Measurements from ENCODE around the gene AIF1L. TPM values are rescaled to one million over a fixed set of nuclear protein-coding genes. Genes with fewer than 3 reads are reported as not detected.
A peak's percentile ranks its signal among the peaks of the same experiment; 100 is the strongest.
"Not testable (repeated sequence)": the region's sequence is repeated elsewhere in the genome, so short reads cannot be mapped to it uniquely, and the experiment has no call there.

The AIF1L gene
- total RNA-seq, 1 donor from 2014 or later, result 57.2 TPM

DNA sequence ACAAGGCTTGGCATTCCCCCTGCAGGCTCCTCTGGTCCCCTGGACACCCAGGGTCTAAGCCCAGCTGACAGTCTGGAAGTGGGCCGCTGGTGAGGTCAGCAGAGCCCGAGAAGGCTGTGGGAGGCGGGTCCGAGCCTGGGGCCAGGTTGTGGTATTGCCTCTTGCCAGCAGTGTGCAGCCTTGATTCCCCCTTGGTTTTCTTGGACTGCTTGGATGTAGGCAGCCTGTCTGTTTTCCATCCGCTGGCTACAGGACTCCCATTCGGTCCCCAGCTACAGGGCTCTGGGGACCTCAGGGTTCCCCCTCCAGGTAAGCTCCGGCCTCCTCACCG, 1.6 kb downstream of the AIF1L start:
- DNase-seq (ENCODE audit: low spot score), result no peak

DNA sequence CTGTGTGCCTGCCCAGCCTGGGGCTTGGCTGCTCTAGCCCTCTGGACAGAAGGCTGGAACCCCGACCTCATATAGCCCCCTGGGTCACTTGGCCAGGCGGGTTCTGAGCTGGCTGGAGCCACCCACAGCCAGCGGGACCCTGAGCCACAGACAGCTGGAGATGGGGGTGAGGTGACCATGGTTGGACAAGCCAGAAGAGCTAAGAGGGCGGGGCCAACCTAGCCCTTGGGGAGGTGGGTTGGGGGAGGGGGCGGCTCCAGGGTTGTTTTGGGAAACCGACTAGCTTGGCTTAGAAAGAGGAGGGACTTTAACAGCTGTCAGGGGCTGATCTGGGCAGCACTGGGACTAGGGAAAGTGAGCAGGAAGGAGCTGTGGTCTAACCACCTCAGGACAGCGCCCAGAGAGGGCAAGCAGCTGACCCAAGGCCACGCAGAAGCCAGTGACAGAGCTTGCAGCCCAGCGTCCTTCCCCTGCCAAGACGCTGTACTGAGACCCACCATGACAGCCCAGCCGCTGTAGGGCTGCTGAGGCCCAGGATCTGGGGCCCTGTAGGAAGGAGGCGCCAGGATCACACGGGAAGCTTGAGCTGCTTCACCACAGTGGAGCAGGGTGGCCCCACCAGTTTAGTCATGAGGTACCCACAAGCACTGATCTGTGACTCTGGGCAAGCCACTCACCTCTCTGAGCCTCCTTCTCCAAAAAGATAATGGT, 2.2 kb downstream of the AIF1L start:
- DNase-seq (ENCODE audit: low spot score), result no peak

DNA sequence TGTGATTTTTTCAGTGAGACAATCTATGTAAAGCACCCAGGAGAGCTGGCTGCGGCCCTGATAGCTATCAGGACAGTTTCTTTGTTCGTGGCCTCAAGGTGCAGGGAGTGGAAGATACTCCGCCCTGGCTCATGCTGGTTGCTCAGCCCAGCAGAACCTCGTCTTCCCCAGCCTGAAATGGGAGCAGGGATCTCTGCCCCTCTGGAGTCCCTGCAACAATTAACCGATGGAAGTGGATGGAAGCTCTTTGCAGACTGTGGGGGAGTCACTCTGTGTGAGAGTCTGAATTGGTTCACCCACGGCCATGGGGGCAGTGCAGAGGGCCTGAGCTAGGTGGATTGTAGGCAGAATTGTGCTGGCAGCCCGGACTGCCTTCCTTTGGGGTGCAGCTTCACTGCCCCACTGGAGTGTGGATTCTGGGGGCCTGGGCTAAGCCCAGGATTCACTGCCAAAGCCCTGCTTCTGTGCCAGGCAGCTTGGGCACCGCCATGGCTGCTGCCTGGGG, 2.8 kb downstream of the AIF1L start:
- no peak for DNase-seq (ENCODE audit: low spot score)

DNA sequence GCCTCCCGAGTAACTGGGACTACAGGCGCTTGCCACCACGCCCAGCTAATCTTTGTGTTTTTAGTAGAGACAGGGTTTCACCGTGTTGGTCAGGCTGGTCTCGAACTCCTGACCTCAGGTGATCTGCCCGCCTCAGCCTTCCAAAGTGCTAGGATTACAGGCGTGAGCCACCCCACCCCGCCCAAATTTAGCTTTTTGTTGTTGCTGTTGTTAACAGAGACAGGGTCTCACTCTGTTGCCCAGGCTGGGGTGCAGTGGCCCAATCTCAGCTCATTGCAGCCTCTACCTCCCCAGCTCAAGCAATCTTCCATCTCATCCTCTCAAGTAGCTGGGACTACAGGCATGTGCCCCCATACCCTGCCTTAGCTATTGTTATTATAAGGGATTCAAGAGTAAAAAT, 3.5 kb downstream of the AIF1L start:
- DNase-seq (ENCODE audit: low spot score), result not testable (repeated sequence)

DNA sequence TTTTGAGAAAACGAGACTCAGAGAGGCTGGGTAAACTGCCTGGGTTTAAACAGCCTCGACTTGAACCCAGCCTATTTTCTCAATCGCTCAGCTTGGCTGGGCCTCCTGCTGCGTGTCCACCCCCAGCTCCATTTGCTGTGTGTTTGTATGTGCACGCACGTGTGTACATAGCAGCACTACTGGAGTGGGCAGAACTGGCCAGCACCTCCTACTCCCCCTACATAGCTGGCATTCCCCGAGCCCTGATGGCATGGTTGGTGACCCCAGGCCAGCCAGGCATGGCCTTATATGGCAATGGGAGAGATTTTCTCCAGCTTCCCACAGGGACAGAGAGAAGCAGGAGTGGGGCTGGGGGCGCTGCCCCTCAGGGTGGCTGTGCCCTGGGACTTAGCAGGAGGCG, 4.1 kb downstream of the AIF1L start:
- DNase-seq (ENCODE audit: low spot score), result no peak

DNA sequence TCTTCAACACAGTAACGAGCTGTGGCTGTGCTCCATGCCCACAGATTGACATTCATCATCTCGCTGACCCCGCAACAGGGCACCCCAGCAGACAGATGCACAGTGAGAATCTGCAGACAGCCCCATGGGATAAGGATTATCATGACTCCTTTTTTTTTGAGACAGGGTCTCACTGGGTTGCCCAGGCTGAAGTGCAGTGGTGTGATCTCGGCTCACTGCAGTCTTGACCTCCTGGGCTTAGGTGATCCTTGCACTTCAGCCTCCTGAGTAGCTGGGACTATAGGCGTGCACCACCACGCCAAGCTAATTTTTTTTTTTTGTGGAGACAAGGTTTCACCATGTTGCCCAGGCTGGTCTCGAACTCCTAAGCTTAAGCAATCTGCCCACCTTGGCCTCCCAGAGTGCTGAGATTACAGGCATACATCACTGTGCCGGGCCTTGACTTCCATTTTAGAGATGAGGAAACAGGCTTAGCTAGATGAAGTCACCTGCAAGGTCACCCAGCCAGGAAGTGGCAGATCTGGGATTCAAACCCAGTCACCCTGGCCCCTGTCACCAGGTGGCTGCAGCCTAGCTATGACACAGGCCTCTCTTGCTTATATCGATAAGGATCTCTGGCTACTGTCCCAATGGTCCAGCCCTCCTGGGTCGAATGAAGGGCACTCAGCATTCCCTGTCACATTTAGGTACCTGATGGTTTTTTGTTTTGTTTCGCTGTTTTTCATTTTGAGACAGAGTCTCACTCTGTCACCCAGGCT, 5.1 kb downstream of the AIF1L start:
- DNase-seq (ENCODE audit: low spot score), result no peak

DNA sequence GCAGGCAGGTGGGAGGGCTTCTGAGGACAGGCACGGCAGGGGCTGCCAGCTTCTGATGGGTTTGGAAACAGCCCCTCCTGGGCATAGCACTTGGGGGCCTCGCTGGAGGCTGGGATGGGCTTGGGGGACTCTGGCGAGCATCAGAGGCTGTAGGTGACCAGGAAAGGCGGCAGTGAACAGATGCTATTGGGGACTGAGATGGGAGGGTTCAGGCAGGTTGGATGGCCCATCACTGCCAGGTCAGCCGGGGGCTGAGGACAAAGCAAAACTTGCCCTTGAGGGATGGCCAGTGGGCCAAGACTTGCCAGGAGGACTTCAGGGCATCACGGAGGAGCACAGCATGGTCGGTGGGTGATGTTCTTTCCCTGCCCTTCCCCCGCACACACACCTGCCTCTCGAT, 6.7 kb downstream of the AIF1L start:
- no peak for DNase-seq (ENCODE audit: low spot score)

DNA sequence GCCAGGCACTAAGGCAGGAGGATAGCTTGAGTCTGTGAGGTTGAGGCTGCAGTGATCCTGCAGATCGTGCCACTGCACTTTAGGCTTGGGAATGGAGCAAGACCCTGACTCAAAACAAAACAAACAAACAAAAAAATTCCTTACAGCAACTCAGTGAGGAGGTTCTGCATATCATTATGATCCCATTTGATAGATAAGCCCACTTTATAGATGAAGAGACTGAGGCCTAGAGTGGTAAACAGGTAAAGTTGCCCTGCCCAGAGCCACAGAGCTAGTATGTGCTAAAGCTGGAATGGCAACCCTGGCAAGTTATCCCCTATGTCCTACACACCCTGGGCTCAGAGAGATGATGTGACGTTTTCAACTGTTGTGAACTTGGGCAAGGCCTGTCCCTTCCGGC, 7.2 kb downstream of the AIF1L start:
- DNase-seq (ENCODE audit: low spot score), result no peak

DNA sequence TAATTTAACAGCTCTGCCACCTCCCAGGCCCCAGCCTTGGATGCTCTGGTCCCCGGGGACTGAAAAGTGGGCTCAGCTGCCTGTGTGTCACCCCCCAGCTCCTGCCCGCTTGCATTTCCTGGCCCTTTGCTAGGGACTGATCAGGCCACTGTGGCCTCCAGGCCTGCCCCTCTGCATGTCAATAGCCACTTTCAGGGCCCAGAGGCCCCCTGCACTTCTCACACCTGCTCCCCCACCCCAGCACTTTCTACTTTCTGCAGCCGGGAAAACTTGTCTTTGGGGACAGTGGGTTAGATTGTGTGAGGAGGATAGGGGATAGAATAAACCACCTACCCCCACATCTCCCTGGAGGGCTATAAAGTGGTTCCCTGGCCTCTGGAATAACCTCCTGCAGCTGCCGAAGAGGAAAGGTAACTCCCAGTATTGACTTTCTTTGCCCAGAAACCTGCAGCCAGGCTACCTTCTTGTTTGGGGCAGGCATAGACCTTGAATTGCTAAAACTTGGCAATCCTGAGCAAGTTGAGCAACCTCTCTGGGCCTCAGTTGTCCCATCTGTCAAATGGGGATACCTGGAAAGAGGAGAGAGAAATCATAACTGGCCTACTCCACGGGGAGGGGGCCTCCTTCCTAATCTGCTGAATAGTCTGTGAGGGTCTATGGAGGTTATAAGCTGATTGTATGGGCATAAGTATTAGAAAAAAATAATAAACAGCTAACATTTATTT, 7.8 kb downstream of the AIF1L start:
- DNase-seq (ENCODE audit: low spot score), result no peak

DNA sequence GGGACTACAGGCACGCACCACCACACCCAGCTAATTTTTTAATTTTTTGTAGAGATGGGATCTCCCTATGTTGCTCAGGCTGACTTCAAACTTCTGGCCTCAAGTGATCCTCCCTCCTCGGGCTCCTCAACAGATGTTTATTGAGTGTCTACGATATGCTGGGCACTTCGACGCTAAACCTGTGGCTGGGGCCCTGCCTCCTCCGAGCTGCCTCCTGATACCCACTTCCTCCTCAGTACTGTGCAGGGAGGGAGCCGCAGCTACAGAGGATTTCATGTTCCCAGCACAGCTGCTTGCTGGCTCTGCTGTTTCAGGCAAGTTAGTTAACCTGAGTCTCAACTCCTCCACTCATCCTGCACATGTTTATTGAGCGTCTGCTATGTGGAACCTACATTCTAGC, 9.6 kb downstream of the AIF1L start:
- DNase-seq (ENCODE audit: low spot score), result no peak

DNA sequence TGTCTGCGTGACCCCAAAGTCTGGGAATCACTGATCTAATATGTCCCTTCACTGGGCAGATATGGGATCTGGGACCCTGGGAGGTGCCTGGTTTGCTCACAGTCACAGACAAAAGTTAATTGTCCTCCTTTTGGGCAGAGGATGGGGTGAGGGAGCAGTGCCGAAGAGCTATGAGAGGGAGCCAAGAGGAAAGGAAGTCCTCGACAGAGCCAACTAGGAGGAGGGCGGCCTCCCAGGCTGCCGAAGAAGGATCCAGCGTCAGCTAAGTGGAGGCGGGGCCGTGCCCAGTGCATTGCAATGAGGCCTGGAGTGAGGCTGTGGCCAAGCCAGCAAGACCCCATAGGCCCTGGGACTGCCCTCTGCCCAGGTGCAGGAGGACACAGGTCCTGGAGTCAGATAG, 11.4 kb downstream of the AIF1L start:
- DNase-seq (ENCODE audit: low spot score), result no peak

DNA sequence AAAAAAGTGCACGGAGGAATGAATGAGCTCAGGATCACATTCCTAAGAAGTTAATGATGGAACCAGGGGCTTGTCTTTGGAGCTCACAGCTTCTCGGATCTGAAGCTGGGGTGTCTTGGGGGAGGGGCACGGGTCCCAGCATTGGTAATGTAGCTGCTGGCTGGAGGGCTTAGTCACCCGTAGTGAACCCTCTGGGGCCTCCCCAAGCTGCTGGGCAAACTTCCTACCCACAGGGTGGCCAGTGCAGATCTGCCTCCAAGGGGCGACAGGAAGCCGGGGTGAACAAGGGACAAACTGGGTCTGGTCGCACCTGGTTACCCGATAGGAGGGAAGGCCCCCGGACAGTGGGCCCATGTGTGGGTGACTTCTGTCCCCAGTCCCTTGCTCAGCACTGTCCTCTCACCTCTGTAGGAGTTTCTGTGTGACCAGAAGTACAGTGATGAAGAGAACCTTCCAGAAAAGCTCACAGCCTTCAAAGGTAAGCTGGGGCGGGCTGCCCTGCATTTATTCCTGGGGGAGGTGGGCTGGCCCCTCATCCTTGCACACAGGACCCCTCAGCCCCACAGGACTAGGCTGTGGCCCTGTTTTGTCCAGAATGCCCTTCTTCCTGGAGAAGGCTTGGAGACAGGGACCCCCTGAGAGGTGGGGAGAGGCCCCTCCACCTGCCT, 15.0 kb downstream of the AIF1L start:
- DNase-seq (ENCODE audit: low spot score), result no peak

DNA sequence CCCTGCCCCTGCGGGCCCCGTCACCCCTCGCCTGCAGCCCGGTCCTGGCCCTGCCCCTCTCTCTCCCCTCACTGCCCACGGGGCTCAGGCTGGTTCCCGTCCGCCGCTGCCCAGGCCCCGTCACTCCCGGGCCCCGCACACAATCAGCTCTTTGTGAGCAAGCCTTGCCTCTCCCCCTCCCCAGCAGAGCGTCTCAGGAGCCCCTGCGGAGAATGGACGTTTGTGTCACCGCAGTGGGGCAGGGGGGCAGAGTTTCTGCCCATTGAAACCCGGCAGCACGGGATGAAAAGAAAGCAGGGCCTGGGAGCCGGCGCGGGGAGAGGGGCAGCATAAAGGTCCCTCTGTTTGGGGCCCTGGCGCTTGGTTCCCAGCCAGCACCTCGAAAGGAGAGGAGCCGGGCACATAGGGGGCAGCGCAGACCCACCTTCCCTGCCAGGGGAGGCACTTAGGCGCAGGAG, 15.6 kb downstream of the AIF1L start:
- no peak for DNase-seq (ENCODE audit: low spot score)

DNA sequence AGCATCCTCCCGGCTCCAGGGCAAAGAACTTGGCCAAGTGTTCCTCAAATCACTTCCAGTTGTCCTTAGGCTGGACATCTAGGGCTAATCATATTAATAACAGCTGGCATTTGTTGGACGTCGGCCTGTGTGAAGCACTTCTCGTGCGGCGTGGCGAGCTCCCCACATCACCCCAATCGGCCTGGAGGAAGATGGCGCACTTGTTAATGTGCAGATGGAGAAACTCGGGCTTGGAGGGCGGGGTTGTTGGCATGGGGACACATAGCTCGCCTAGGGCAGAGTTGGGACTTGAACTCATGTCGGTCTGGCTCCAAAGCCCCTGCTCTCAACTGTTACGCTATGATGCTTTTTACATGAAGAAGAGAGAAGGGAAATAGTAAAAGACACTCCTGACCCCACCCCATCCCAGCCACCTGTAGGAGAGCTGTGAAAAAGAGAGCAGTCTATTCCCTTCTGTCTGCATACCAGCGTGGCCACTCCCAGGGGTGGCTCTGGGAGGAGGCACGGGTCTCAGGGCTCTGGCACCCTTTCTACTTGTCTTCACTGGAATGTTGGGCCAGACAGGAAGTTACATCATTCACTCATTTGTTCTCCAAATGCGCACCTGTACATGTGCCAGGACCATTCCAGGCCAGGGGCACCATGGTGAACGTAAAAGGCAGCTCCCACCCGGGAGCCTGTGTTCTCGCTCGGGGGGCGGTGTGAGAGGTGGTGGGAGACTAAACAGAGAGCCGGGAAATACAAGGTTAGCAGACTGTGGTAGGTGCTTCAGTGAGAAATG, 16.2 kb downstream of the AIF1L start:
- no peak for DNase-seq (ENCODE audit: low spot score)

DNA sequence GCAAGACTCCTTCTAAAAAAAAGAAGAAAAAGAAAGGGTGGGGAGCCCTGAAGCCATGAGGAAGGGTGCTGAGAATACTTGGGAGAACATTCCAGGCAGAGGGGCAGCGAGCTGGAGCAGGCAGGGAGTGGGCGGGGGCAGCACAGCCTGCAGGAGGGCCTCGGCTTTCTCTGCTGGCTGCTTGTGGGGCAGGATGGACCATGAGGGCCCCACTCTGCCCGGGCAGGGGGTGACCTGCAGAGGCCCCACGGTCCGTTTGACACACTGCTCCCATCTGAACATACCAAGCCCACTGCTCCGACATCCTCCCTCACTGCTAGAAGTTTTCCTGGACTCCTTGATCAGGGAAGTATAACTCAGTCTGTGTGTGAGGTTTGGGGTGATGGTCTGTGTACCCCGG, 17.3 kb downstream of the AIF1L start:
- DNase-seq (ENCODE audit: low spot score), result no peak

DNA sequence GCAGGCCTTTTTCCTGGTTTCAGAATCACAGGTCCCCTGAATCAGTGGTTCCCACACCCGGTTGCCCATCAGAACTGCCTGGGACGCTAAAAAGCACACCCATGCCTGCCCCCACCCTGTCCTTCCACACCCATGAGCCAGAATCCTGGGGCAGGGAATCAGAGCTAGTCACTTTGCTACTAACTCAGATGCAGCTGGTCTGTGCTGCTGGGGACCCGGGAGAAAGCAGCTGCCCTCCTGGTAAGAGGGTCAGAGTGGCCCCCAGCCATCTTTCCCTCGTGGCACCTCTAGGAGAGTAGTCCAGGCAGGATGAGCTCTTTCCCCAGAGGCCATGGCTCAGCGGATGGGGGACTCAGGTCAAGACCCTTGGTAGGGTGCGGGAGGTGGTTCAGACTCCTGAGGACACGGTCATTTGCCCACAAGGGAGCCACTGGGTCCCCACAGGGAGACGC, 17.8 kb downstream of the AIF1L start:
- DNase-seq (ENCODE audit: low spot score), result peak; percentile 55

DNA sequence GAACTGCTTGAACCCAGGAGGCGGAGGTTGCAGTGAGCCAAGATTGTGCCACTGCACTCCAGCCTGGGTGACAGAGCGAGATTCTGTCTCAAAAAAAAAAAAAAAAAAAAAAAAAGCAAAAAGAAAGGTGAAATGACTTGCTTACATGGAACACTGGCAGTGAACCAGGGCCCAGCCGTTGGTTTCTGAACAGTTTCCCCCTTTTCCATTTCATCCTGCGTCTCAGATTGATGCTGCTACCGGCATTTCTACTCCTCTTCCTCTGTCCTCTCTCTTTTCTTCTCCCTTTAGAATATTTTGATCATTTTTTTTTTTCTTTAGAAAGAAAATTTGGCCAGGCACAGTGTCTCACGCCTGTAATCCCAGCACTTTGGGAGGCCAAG, 19.0 kb downstream of the AIF1L start:
- DNase-seq (ENCODE audit: low spot score), result not testable (repeated sequence)

DNA sequence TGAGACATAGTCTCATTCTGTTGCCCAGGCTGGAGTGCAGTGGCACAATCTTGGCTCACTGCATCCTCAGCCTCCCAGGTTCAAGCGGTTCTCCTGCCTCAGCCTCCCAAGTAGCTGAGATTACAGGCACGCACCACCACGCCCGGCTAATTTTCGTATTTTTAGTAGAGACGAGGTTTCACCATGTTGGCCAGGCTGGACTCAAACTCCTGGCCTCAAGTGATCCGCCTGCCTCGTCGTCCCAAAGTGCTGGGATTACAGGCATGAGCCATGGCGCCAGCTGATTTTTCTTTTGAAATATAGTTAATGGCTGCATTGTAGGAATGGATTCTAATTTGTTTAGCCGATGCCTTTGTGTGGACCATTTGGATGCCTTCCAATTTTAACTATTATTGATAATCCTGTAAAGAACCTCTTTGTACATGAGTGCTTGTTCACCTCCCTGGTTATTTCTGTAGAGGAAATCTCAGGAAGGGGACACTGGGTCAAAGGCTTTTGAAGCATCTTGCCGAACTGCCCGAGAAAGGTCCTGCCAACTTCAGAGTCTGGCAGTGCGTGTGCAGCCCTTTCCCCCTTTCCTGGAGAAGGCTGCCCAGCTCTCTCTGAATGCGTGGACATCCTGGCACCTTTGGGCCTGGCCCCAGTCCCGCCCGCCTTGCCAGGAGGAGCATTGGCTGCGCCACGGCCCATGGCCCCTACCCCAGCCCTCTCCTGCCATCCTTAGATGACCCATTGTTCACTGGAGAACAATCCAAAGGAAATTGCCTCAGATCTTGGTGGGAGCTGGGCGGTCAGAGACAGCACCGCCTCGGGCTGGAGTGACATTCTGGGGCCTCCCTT, 20.2 kb downstream of the AIF1L start:
- DNase-seq (ENCODE audit: low spot score), result no peak

DNA sequence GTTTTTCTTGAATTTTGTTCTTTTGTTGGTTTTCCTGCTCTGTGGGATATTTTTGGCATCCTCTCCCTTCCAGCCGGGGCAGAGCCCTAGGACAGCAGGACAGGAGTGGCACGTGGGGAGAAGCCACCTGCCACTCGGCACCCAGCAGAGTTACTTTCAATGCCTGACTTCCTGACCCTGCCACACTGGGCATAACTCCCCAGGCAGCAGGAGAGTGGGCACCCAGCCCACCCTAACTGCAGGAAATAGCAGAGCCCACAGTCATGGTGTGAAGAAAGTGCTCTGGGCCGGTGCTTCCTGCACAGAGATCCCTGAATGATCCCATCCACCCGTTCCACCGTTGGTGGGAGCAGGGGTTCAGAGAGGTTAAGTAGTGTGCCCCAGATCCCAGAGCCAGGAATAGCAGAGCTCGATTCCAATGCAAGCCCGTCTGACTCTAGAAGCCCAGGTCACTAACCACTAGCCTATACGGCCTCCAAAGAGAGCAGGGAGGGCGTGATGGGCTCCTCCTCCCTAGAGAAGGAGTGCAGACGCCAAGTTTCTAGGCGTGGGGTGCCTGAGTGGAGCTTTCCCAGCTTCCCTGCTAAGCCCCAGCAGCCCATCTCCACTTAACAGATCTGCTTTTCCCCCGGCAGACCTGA, 20.9 kb downstream of the AIF1L start:
- DNase-seq (ENCODE audit: low spot score), result no peak
